DMS153 (cell line): ENCODE data around the gene SERPINA10.
"Not testable (repeated sequence)": the region's sequence is repeated elsewhere in the genome, so short reads cannot be mapped to it uniquely, and the experiment has no call there.

Experiments used
- DNase-seq: peaks from one replicate; lab custom pipeline; 2025; lab: John Stamatoyannopoulos, UW

SERPINA10 gene

GRCh38 chr14:94282991-94283723 lies 9.9 kb downstream of the SERPINA10 start:
- no peak for DNase-seq

- no peak for DNase-seq
These were observed 14.3 kb downstream of the SERPINA10 start for GRCh38 chr14:94278731-94279130.

GRCh38 chr14:94276898-94277561 lies 16.0 kb downstream of the SERPINA10 start:
- not testable (repeated sequence) for DNase-seq

GRCh38 chr14:94269156-94269555 lies 23.9 kb downstream of the SERPINA10 start:
- no peak for DNase-seq

GRCh38 chr14:94268582-94268981 lies 24.5 kb downstream of the SERPINA10 start:
- DNase-seq, result not testable (repeated sequence)

GRCh38 chr14:94267352-94267751 lies 25.7 kb downstream of the SERPINA10 start:
- no peak for DNase-seq

GRCh38 chr14:94264195-94264594 lies 28.9 kb downstream of the SERPINA10 start:
- DNase-seq, result not testable (repeated sequence)

- DNase-seq, result no peak
These were observed 48.9 kb downstream of the SERPINA10 start for GRCh38 chr14:94244182-94244581.

GRCh38 chr14:94239406-94239805 lies 53.7 kb downstream of the SERPINA10 start:
- no peak for DNase-seq

GRCh38 chr14:94237983-94238382 lies 55.1 kb downstream of the SERPINA10 start:
- DNase-seq, result no peak

- no peak for DNase-seq
These were observed 56.0 kb downstream of the SERPINA10 start for GRCh38 chr14:94237046-94237445.
